ENCODE measurements around the gene PLXNB2.

GRCh38 chr22:50317178-50317577 lies 9.7 kb upstream of the PLXNB2 start:
- TF ChIP-seq CTCF (conservative IDR thresholded peaks at IDR 0.05) (no peak), ZFX (IDR thresholded peaks at IDR 0.05) (no peak)
